Measurements from ENCODE around the gene COA1. TPM values are rescaled to one million over a fixed set of nuclear protein-coding genes. Genes with fewer than 3 reads are reported as not detected.

Gene COA1
- total RNA-seq, 2 donors from 2014 or later = 104 to 144 TPM

GRCh38 chr7:43612128-43612527 is 117.2 kb downstream of the COA1 start:
- Mint-ChIP-seq H3K36me3 (ENCODE audit: low read depth) (peaks cover 40% of the 10 kb centered on the region), H3K9me3 (no peaks in the 10 kb centered on the region), H3K27ac (no peak overlapping the region), H3K4me1 (no peaks in the 10 kb centered on the region), H3K27me3 (ENCODE audit: insufficient read depth) (no peaks in the 10 kb centered on the region), H3K4me3 (no peak overlapping the region)
- no peaks in the 10 kb centered on the region for H3K27me3 ChIP-seq (ENCODE audit: control insufficient read depth, insufficient read depth, low read length, poor library complexity, severe bottlenecking)
- no peak for DNase-seq
- H3K9me3 ChIP-seq (ENCODE audit: control insufficient read depth, low read length) = no peaks in the 10 kb centered on the region
- H3K36me3 ChIP-seq (ENCODE audit: control insufficient read depth, insufficient read depth, low read length) = peaks cover 42% of the 10 kb centered on the region
- 88% methylated on average over 5 of the region's 5 CpGs; no CpG with 5 or more reads in 1 of the 2 experiments for WGBS, 2 experiments (ENCODE audit: insufficient coverage in 1 of 2, insufficient read length in 1 of 2)
- H3K9ac ChIP-seq (ENCODE audit: extremely low read depth, low read length, poor library complexity, severe bottlenecking) = no peak overlapping the region
- no peak overlapping the region for H3K27ac ChIP-seq (ENCODE audit: low read depth, low read length)
- no peak for TF ChIP-seq CTCF (conservative IDR thresholded peaks at IDR 0.05)
- no peaks in the 10 kb centered on the region for H3K4me1 ChIP-seq (ENCODE audit: control insufficient read depth, insufficient read depth, low read length)
- H3K4me3 ChIP-seq (ENCODE audit: low read length) = no peak overlapping the region

- H3K36me3 ChIP-seq (ENCODE audit: control insufficient read depth, insufficient read depth, low read length) = peaks cover 31% of the 10 kb centered on the region
- H3K36me3 Mint-ChIP-seq (ENCODE audit: low read depth) = peaks cover 36% of the 10 kb centered on the region
- H3K27ac ChIP-seq (ENCODE audit: low read depth, low read length) = no peak overlapping the region
- TF ChIP-seq CTCF (conservative IDR thresholded peaks at IDR 0.05) = no peak
- no peaks in the 10 kb centered on the region for H3K27me3 Mint-ChIP-seq (ENCODE audit: insufficient read depth)
- 92 to 98% methylated on average over 2 of the region's 2 CpGs for WGBS, 2 experiments (ENCODE audit: insufficient coverage in 1 of 2, insufficient read length in 1 of 2)
- no peak for DNase-seq
- no peaks in the 10 kb centered on the region for H3K4me1 Mint-ChIP-seq
- H3K4me3 Mint-ChIP-seq = no peak overlapping the region
- H3K27me3 ChIP-seq (ENCODE audit: control insufficient read depth, insufficient read depth, low read length, poor library complexity, severe bottlenecking) = no peaks in the 10 kb centered on the region
- H3K9ac ChIP-seq (ENCODE audit: extremely low read depth, low read length, poor library complexity, severe bottlenecking) = no peak overlapping the region
- H3K27ac Mint-ChIP-seq = no peak overlapping the region
- no peak overlapping the region for H3K4me3 ChIP-seq (ENCODE audit: low read length)
- H3K4me1 ChIP-seq (ENCODE audit: control insufficient read depth, insufficient read depth, low read length) = no peaks in the 10 kb centered on the region
- H3K9me3 Mint-ChIP-seq = peaks cover 9% of the 10 kb centered on the region
- peaks cover 9% of the 10 kb centered on the region for H3K9me3 ChIP-seq (ENCODE audit: control insufficient read depth, low read length)
Measured at GRCh38 chr7:43609097-43609496, 120.2 kb downstream of the COA1 start.

GRCh38 chr7:43604251-43604650 is 125.1 kb downstream of the COA1 start:
- Mint-ChIP-seq H3K27me3 (ENCODE audit: insufficient read depth) (no peaks in the 10 kb centered on the region), H3K9me3 (peaks cover 9% of the 10 kb centered on the region), H3K27ac (no peak overlapping the region), H3K4me1 (no peaks in the 10 kb centered on the region), H3K36me3 (ENCODE audit: low read depth) (peaks cover 20% of the 10 kb centered on the region), H3K4me3 (no peak overlapping the region)
- TF ChIP-seq CTCF (conservative IDR thresholded peaks at IDR 0.05) = no peak
- no peak for DNase-seq
- peaks cover 9% of the 10 kb centered on the region for H3K9me3 ChIP-seq (ENCODE audit: control insufficient read depth, low read length)
- H3K4me3 ChIP-seq (ENCODE audit: low read length) = no peak overlapping the region
- H3K36me3 ChIP-seq (ENCODE audit: control insufficient read depth, insufficient read depth, low read length) = peaks cover 35% of the 10 kb centered on the region
- H3K9ac ChIP-seq (ENCODE audit: extremely low read depth, low read length, poor library complexity, severe bottlenecking) = no peak overlapping the region
- WGBS, 2 experiments (ENCODE audit: insufficient coverage in 1 of 2, insufficient read length in 1 of 2) = 88 to 100% methylated on average over 1 of the region's 1 CpG
- H3K27me3 ChIP-seq (ENCODE audit: control insufficient read depth, insufficient read depth, low read length, poor library complexity, severe bottlenecking) = no peaks in the 10 kb centered on the region
- H3K4me1 ChIP-seq (ENCODE audit: control insufficient read depth, insufficient read depth, low read length) = no peaks in the 10 kb centered on the region
- no peak overlapping the region for H3K27ac ChIP-seq (ENCODE audit: low read depth, low read length)
